ENCODE results near the gene BBC3. TPM values are rescaled to one million over a fixed set of nuclear protein-coding genes. Genes with fewer than 3 reads are reported as not detected.

BBC3 gene
- total RNA-seq, 1 donor from 2014 or later: 12.6 TPM

DNA sequence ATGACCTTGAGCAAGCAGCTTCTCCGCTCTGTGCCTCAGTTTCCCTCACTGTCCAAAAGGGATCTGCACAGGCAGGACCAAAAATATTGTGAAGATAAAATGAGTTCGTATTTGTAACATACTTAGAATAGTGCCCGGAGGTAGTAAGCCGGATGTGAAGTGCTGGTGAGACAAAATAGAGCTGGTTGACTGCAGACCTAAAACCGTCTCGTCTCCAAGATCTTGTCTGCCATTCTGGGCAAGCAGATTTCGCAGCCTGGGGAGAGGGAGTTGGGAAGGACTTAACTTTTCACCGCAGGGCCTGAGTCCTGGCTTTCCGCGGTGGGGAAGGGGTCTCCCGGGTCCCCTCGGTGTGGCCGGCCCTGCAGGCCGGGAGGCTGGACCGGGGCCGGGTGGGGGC lies 8.2 kb upstream of the BBC3 start:
- no peak for FAIRE-seq
- H3K36me3 ChIP-seq (ENCODE audit: control insufficient read depth, insufficient read depth, low read length): no peaks in the 10 kb centered on the region
- H3K4me3 ChIP-seq (ENCODE audit: low read depth, low read length): no peak overlapping the region
- DNase-seq (ENCODE audit: low read depth): no peak
- TF ChIP-seq, protein P1, sequence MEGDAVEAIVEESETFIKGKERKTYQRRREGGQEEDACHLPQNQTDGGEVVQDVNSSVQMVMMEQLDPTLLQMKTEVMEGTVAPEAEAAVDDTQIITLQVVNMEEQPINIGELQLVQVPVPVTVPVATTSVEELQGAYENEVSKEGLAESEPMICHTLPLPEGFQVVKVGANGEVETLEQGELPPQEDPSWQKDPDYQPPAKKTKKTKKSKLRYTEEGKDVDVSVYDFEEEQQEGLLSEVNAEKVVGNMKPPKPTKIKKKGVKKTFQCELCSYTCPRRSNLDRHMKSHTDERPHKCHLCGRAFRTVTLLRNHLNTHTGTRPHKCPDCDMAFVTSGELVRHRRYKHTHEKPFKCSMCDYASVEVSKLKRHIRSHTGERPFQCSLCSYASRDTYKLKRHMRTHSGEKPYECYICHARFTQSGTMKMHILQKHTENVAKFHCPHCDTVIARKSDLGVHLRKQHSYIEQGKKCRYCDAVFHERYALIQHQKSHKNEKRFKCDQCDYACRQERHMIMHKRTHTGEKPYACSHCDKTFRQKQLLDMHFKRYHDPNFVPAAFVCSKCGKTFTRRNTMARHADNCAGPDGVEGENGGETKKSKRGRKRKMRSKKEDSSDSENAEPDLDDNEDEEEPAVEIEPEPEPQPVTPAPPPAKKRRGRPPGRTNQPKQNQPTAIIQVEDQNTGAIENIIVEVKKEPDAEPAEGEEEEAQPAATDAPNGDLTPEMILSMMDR (IDR thresholded peaks at IDR 0.05; ENCODE audit: insufficient read depth, low read length, severe bottlenecking): no peak
- no peaks in the 10 kb centered on the region for H3K27me3 ChIP-seq (ENCODE audit: control insufficient read depth, insufficient read depth, low read length)

DNA sequence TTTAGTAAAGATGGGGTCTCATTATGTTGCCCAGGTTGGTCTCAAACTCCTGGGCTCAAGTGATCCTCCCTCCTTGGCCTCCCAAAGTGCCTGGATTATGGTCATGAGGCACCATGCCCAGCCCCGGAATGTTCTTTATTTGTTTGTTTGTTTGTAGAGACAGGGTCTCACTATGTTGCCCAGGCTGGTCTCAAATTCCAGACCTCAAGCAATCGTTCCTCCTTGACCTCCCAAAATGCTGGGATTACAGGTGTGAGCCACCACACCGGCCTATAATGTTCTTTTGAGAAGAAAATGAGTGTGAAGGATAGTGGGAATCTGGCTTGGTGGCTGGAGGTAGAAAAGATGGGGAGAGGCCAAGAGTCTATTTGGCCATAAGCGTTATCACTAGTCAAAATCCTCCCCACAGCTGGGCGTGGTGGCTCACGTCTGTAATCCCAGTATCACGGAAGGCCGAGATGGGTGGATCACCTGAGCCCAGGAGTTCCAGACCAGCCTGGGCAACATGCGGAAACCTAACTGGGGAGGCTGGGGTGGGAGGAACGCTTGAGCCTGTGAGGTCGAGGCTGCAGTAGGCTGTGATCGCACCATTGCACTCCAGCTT lies 5.2 kb upstream of the BBC3 start:
- DNase-seq (ENCODE audit: low read depth) (no peak), FAIRE-seq (no peak)
- H3K36me3 ChIP-seq (ENCODE audit: control insufficient read depth, insufficient read depth, low read length): no peaks in the 10 kb centered on the region
- H3K27me3 ChIP-seq (ENCODE audit: control insufficient read depth, insufficient read depth, low read length): no peaks in the 10 kb centered on the region
- H3K4me3 ChIP-seq (ENCODE audit: low read depth, low read length): no peak overlapping the region
- TF ChIP-seq, protein P1 (IDR thresholded peaks at IDR 0.05; ENCODE audit: insufficient read depth, low read length, severe bottlenecking): no peak

DNA sequence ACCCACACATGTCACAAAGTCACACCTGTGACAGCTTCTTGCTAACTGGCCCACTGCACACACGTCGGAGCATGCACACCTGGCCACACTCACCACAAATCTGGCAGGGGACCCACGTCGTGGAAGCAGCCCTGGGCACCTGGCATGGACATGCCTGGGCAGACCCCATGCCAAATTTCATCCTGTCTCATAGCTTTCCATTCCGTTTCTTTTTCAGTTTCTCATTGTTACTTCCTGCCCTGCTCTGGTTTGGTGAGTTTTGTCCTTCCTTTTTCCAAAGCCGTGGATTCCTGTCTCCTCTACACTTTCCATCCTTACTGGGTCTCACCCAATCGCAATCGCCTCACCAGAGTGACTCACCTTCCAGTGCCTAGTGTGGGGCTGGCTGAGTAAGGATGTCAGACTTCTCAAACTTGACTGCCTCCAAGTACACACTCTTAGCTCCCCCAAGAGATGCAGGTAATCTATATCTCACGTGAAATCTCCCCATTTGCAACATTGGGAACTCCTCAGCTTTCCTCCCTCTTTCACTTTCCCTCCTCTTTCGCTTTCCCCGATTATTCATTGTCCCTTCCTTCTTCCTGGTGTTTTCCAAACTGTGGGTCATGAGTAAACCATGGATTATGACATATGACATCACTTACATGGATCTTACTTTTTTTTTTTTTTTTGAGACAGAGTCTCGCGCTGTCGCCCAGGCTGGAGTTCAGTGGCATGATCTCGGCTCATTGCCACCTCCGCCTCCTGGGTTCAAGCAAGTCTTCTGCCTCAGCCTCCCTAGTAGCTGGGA lies 1.6 kb upstream of the BBC3 start:
- DNase-seq (ENCODE audit: low read depth) (peak; percentile 94), FAIRE-seq (no peak)
- H3K36me3 ChIP-seq (ENCODE audit: control insufficient read depth, insufficient read depth, low read length): no peaks in the 10 kb centered on the region
- no peaks in the 10 kb centered on the region for H3K27me3 ChIP-seq (ENCODE audit: control insufficient read depth, insufficient read depth, low read length)
- TF ChIP-seq, protein P1 (IDR thresholded peaks at IDR 0.05; ENCODE audit: insufficient read depth, low read length, severe bottlenecking): no peak
- H3K4me3 ChIP-seq (ENCODE audit: low read depth, low read length): peak overlapping the region; percentile 40

DNA sequence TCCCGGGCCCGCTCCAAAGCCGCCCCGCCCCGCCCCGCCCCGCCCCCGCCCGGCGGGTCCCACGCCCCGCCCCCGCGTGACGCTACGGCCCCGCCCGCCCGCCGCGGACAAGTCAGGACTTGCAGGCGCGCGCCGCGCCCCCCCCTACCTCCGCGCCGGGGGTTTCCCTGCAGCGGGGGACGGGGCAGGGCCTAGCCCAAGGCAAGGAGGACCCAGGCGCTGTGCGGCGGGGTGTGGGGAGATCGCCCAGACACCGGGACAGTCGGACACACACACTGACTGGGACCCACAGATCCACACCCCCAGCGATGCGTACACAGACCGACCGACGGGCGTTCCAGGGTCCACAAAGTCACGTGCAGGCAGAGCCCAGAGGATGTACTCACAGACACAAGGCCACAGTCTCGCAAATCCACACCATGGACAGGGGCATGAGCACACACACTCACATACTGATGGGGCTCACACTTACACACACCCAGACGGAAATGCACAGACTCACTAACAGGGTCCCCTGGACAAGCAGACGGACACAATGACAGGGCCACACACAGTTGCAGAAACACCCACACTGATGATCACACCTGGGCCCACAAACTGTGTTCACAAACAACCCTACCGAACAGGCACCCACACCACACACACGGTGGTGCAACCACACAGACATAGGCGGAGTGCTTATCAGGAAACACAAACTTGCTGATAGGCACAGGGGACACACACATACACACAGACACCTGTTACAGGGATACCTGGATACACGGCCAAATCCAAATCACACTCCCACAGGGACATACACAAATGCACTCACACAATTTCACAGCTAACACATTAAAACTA lies 436 bp upstream of the BBC3 start:
- TF ChIP-seq, protein P1 (IDR thresholded peaks at IDR 0.05; ENCODE audit: insufficient read depth, low read length, severe bottlenecking): no peak
- no peaks in the 10 kb centered on the region for H3K27me3 ChIP-seq (ENCODE audit: control insufficient read depth, insufficient read depth, low read length)
- FAIRE-seq (no peak), DNase-seq (ENCODE audit: low read depth) (peak; percentile 37)
- H3K36me3 ChIP-seq (ENCODE audit: control insufficient read depth, insufficient read depth, low read length): no peaks in the 10 kb centered on the region
- H3K4me3 ChIP-seq (ENCODE audit: low read depth, low read length): peak overlapping the region; percentile 40

DNA sequence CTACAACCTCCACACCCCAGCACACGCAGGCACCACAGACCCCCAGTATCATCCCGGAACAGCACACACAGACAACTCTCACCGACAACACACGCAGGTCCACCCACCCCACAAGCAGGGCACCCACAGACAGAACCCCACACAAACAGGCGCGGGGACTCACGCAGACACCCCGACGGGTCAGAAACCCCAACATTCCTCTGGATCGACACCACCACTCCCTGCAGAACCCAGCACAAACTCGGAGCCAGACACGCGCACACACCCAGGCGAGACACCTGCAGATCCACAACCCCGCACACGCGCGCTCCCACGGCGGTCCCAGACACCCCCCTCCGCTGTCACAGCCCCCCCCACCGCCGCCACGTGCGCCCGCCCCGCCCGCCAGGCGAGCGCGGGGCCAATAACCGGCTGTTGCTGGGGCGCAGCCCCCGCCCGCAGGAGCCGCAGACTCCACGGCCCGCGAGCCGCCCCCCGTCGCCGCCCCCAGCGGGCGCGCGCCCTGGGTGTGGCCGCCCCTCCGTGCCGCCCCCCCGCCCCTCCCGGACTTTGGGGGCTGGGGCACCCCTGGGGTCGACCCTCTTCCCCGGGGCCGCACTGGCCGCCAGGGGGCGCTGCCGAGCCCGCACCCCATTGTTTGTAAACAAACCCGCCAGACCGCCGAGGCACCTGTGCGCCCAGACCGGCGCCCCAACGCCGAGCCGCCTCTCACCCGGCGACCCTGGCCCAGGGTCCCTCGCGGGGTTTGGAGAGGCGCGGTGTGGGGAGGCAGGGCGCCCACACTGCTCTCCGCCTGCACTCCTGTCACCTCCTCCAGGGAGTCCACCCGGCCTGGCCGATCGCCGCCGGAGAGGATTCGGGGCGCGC lies 712 bp downstream of the BBC3 start:
- peaks cover 4% of the 10 kb centered on the region for H3K36me3 ChIP-seq (ENCODE audit: control insufficient read depth, insufficient read depth, low read length)
- peak overlapping the region; percentile 78 for H3K4me3 ChIP-seq (ENCODE audit: low read depth, low read length)
- no peak for FAIRE-seq
- H3K27me3 ChIP-seq (ENCODE audit: control insufficient read depth, insufficient read depth, low read length): no peaks in the 10 kb centered on the region
- TF ChIP-seq, protein P1 (IDR thresholded peaks at IDR 0.05; ENCODE audit: insufficient read depth, low read length, severe bottlenecking): peak; percentile 74
- DNase-seq (ENCODE audit: low read depth): no peak
